Glutamatergic neuron (in vitro differentiated cells): Measurements from ENCODE around the gene PTPN13. TPM values are rescaled to one million over a fixed set of nuclear protein-coding genes. Genes with fewer than 3 reads are reported as not detected.

Experiments used
- DNase-seq: peaks from one replicate; pipeline ENCODE4 v3.0.0; 2022
- H3K27ac Mint-ChIP-seq: one replicate; pipeline ENCODE4 v1.8.0; 2020; ENCODE audit warnings: mild to moderate bottlenecking, mixed read lengths, inconsistent platforms; ENCODE audit not compliant: unreplicated experiment
- H3K27me3 Mint-ChIP-seq: one replicate; pipeline ENCODE4 v1.8.0; 2020; ENCODE audit warnings: mild to moderate bottlenecking, moderate library complexity, mixed read lengths, inconsistent platforms; ENCODE audit not compliant: unreplicated experiment
- H3K36me3 Mint-ChIP-seq: one replicate; pipeline ENCODE4 v1.8.0; 2020; ENCODE audit warnings: mild to moderate bottlenecking, mixed read lengths, inconsistent platforms; ENCODE audit not compliant: unreplicated experiment
- H3K4me1 Mint-ChIP-seq: one replicate; pipeline ENCODE4 v1.8.0; 2020; ENCODE audit warnings: mild to moderate bottlenecking, low read depth, mixed read lengths, inconsistent platforms; ENCODE audit not compliant: unreplicated experiment
- H3K4me3 Mint-ChIP-seq: one replicate; pipeline ENCODE4 v1.8.0; 2020; ENCODE audit warnings: mild to moderate bottlenecking, mixed read lengths, inconsistent platforms; ENCODE audit not compliant: unreplicated experiment
- H3K9me3 Mint-ChIP-seq: one replicate; pipeline ENCODE4 v1.8.0; 2020; ENCODE audit warnings: mild to moderate bottlenecking, moderate library complexity, mixed read lengths, inconsistent platforms; ENCODE audit not compliant: unreplicated experiment
- total RNA-seq: library from RNA; stranded (reverse); fragmentation: NEBNext Ultra II Directional; extraction: Animal tissue kit (Norgen Biotek cat#: 25700); gene quantifications from one replicate; pipeline ENCODE4 v1.2.1, GENCODE V29; 2021; ENCODE audit not compliant: unreplicated experiment
- TF ChIP-seq, protein P1 (sequence below): fragments of 200-600 bp; sonication (generic); IDR thresholded peaks from one replicate; pipeline ENCODE4 v1.5.0; 2021; ENCODE audit not compliant: partially characterized antibody, unreplicated experiment

Gene PTPN13
- total RNA-seq, 1 donor from 2014 or later: 44.1 TPM

DNA sequence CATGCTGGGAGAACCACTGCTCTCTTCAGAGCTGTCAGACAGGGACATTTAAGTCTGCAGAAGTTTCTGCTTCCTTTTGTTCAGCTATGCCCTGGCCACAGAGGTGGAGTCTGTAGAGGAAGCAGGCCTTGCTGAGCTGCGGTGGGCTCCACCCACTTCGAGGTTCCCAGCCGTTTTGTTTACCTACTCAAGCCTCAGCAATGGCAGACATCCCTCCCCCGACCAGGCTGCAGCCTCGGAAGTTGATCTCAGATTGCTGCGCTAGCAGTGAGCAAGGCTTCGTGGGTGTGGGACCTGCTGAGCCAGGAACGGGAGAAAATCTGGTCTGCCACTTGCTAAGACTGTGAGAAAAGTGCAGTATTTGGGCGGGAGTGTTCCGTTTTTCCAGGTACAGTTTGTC lies 136.2 kb downstream of the PTPN13 start:
- H3K9me3 Mint-ChIP-seq: peaks cover 1% of the 10 kb centered on the region
- H3K4me3 Mint-ChIP-seq: no peak overlapping the region
- H3K4me1 Mint-ChIP-seq: no peaks in the 10 kb centered on the region
- DNase-seq: no peak
- H3K36me3 Mint-ChIP-seq: peaks cover 22% of the 10 kb centered on the region
- no peak overlapping the region for H3K27ac Mint-ChIP-seq
- TF ChIP-seq, protein P1, sequence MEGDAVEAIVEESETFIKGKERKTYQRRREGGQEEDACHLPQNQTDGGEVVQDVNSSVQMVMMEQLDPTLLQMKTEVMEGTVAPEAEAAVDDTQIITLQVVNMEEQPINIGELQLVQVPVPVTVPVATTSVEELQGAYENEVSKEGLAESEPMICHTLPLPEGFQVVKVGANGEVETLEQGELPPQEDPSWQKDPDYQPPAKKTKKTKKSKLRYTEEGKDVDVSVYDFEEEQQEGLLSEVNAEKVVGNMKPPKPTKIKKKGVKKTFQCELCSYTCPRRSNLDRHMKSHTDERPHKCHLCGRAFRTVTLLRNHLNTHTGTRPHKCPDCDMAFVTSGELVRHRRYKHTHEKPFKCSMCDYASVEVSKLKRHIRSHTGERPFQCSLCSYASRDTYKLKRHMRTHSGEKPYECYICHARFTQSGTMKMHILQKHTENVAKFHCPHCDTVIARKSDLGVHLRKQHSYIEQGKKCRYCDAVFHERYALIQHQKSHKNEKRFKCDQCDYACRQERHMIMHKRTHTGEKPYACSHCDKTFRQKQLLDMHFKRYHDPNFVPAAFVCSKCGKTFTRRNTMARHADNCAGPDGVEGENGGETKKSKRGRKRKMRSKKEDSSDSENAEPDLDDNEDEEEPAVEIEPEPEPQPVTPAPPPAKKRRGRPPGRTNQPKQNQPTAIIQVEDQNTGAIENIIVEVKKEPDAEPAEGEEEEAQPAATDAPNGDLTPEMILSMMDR: no peak
- H3K27me3 Mint-ChIP-seq: no peaks in the 10 kb centered on the region

DNA sequence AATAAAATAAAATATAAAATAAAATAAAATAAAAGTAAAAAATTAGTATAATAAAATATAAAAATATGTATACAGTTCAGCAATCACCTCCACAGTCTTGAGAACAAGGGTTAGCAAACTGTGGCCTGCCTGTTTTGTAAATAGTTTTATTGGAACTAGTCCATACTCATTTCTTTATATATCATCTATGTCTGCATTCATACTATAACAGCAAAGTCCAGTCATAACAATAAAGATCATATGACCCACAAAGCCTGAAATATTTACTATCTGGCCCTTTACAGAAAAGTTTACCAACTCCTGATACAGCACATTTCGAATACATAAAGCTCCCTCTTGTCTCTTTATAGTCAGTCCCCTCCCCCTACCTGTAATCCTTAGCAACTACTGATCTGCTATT lies 143.1 kb downstream of the PTPN13 start:
- H3K27me3 Mint-ChIP-seq: no peaks in the 10 kb centered on the region
- TF ChIP-seq, protein P1: no peak
- no peaks in the 10 kb centered on the region for H3K9me3 Mint-ChIP-seq
- no peak overlapping the region for H3K4me3 Mint-ChIP-seq
- H3K4me1 Mint-ChIP-seq: no peaks in the 10 kb centered on the region
- DNase-seq: no peak
- no peak overlapping the region for H3K27ac Mint-ChIP-seq
- peaks cover 25% of the 10 kb centered on the region for H3K36me3 Mint-ChIP-seq

DNA sequence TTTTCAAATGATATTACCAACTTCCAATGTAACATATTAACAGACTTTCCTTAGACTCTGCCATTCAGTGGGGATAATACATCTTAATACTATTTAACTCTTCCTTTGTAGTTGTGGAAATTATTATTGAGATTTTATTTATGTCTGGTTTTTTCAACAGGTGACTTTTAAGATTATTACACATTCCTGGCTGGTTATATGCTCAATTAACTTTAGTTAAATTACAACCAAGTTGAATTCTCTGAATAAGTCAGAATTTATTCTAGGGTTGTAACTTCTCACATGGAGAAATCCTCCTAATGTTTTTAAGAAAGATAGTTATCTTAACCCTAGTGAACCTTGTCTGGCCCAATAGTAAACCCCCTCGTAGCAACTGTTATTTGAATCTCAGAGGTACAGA lies 147.7 kb downstream of the PTPN13 start:
- H3K36me3 Mint-ChIP-seq: peaks cover 25% of the 10 kb centered on the region

DNA sequence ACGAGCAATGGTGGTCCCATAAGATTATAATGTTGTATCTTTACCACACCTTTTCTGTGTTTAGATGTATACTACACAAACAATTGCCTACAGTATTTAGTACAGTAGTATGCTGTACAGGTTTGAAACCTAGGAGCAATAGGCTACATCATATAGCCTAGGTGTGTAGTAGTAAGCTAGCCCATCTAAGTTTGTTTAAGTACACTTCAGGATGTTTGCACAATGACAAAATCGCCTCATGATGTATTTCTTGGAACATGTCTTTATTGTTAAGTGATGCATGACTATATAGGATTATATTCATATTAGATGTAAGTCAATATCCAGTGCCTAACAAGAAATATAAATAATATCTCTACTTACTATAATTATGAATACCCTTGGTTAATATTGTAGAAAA lies 150.5 kb downstream of the PTPN13 start:
- DNase-seq: no peak
- Mint-ChIP-seq H3K4me3 (no peak overlapping the region), H3K27ac (no peak overlapping the region), H3K27me3 (no peaks in the 10 kb centered on the region), H3K4me1 (no peaks in the 10 kb centered on the region), H3K36me3 (peaks cover 18% of the 10 kb centered on the region), H3K9me3 (no peaks in the 10 kb centered on the region)
- TF ChIP-seq, protein P1: no peak

More for the DNA sequence above, 147.7 kb downstream of the PTPN13 start:
- TF ChIP-seq, protein P1: no peak
- H3K4me3 Mint-ChIP-seq: no peak overlapping the region
- no peak for DNase-seq
- no peaks in the 10 kb centered on the region for H3K27me3 Mint-ChIP-seq
- H3K27ac Mint-ChIP-seq: no peak overlapping the region
- H3K9me3 Mint-ChIP-seq: no peaks in the 10 kb centered on the region
- H3K4me1 Mint-ChIP-seq: no peaks in the 10 kb centered on the region

DNA sequence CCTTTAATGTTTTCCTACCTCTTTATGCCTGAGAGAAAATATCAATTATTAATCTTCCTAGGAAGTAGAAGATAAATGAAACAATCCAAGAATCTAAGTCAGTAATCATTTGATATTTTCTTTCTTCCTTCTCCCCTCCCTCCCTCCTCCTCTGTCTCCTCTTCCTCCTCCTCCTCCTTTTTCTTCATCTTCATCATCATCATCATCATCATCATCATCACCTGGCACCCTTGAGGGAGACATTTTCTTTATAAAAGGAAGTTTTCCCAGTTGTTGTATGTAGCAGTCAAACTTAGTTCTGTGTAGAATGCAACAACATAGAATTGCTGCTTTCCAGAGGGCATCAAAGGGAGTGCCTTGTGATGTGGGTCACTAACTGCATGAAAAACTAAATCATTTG lies 155.0 kb downstream of the PTPN13 start:
- no peaks in the 10 kb centered on the region for H3K27me3 Mint-ChIP-seq
- H3K4me3 Mint-ChIP-seq: no peak overlapping the region
- H3K36me3 Mint-ChIP-seq: no peaks in the 10 kb centered on the region
- no peak for DNase-seq
- no peaks in the 10 kb centered on the region for H3K9me3 Mint-ChIP-seq
- no peaks in the 10 kb centered on the region for H3K4me1 Mint-ChIP-seq
- no peak overlapping the region for H3K27ac Mint-ChIP-seq
- TF ChIP-seq, protein P1: no peak
